NCI-H526 (cell line): ENCODE measurements around the gene REM2.

ENCODE experiments used
- DNase-seq, 2 experiments: peaks; one replicate each; lab custom pipeline; 2025; lab: John Stamatoyannopoulos, UW

The REM2 gene

GRCh38 chr14:22929961-22930364, 46.9 kb downstream of the REM2 start:
- peak in 1 of 2 experiments; percentile 58 for DNase-seq

- DNase-seq: no peak
Measured at GRCh38 chr14:22932146-22932545, 49.1 kb downstream of the REM2 start.

GRCh38 chr14:22935156-22935555, 52.1 kb downstream of the REM2 start:
- DNase-seq: no peak
